HepG2 (cell line): ENCODE data around the gene TRRAP. TPM values are rescaled to one million over a fixed set of nuclear protein-coding genes. Genes with fewer than 3 reads are reported as not detected.

Source experiments
- ATAC-seq: fragments of 200-7000 bp; cut with Tn5 transposase; 3 replicates; pipeline ENCODE4 v1.9.1; 2020; ENCODE audit warnings: mild to moderate bottlenecking, moderate library complexity
- BruUV-seq: library from RNA; stranded (reverse); fragments of 400-500 nt; replicated peaks from 2 replicates; lab custom pipeline; 2021; lab: Mats Ljungman, UMichigan
- CTCF ChIA-PET: fragments of 300-600 bp; formaldehyde crosslinking; extraction: SDS; loops from one replicate; lab custom pipeline; 2021; ENCODE audit warnings: low total read pairs, inconsistent platforms, low intra/inter-chr PET ratio; lab: Yijun Ruan, JAX
- POLR2A ChIA-PET: fragments of 350-600 bp; sonication (Branson Sonifier 250); formaldehyde crosslinking; loops from one replicate; lab custom pipeline; 2020; ENCODE audit warnings: antibody characterized with exemption, inconsistent platforms; lab: Yijun Ruan, JAX
- DNase-seq: peaks from one replicate; pipeline ENCODE4 v3.0.0-alpha.2; 2015; ENCODE audit warnings: low spot score
- FAIRE-seq: peaks from 3 replicates; lab custom pipeline; 2011; peaks lifted over from hg19 to GRCh38; lab: Jason Lieb, UNC
- H2AFZ ChIP-seq: one replicate; pipeline ENCODE4 v1.6.1; 2011; ENCODE audit warnings: low read length, inconsistent platforms
- H3K27ac ChIP-seq: fragments of 300-600 bp; 3 replicates; pipeline ENCODE4 v1.8.0; 2011; ENCODE audit warnings: mixed run types, mild to moderate bottlenecking, mixed read lengths, low read length, inconsistent platforms; ENCODE audit not compliant: insufficient read depth; ENCODE audit errors: extremely low read length
- H3K27me3 ChIP-seq, 2 experiments: fragments of 200-600 bp in 1 of 2; 2 replicates in 1 of 2; 3 replicates in 1 of 2; pipeline versions ENCODE4 v1.6.0 to v1.8.0; 2011; ENCODE audit warnings: low read length in 2 of 2, mild to moderate bottlenecking in 2 of 2, moderate library complexity in 2 of 2, inconsistent platforms in 1 of 2; ENCODE audit not compliant: insufficient read depth in 2 of 2, control insufficient read depth in 1 of 2
- H3K36me3 ChIP-seq, 2 experiments: fragments of 200-600 bp in 1 of 2; replicated peaks in 1 of 2; 2 replicates in 1 of 2; 3 replicates in 1 of 2; pipeline versions ENCODE4 v1.5.1 to v1.8.0; 2011; ENCODE audit warnings: low read length in 2 of 2, inconsistent platforms in 1 of 2; ENCODE audit not compliant: insufficient read depth in 2 of 2, control insufficient read depth in 1 of 2
- H3K4me1 ChIP-seq: 2 replicates; pipeline ENCODE4 v1.5.1; 2012; ENCODE audit warnings: low read length, inconsistent platforms; ENCODE audit not compliant: insufficient read depth
- H3K4me2 ChIP-seq: 2 replicates; pipeline ENCODE4 v1.6.0; 2011; ENCODE audit warnings: low read depth, low read length, inconsistent platforms
- H3K4me3 ChIP-seq, 3 experiments: fragments of 200-600 bp in 1 of 3; sonication (generic), shearing (Covaris generic) in 1 of 3; replicated peaks in 1 of 3; 2 replicates each; pipeline ENCODE4 v1.5.1; 2011 to 2016; ENCODE audit warnings: low read length in 3 of 3, inconsistent platforms in 2 of 3, low read depth in 2 of 3, mild to moderate bottlenecking in 2 of 3, control low read depth in 1 of 3, mixed read lengths in 1 of 3; ENCODE audit not compliant: insufficient read depth in 1 of 3
- H3K79me2 ChIP-seq: one replicate; pipeline ENCODE4 v1.6.1; 2011; ENCODE audit warnings: low read length, inconsistent platforms; ENCODE audit not compliant: insufficient read depth
- H3K9ac ChIP-seq: 2 replicates; pipeline ENCODE4 v1.6.0; 2011; ENCODE audit warnings: mild to moderate bottlenecking, low read depth, low read length, inconsistent platforms; ENCODE audit not compliant: insufficient read depth
- H3K9me3 ChIP-seq: 2 replicates; pipeline ENCODE4 v1.5.1; 2012; ENCODE audit warnings: mild to moderate bottlenecking, low read length
- H4K20me1 ChIP-seq: 2 replicates; pipeline ENCODE4 v1.6.0; 2011; ENCODE audit warnings: inconsistent platforms, mild to moderate bottlenecking, low read length, moderate library complexity; ENCODE audit not compliant: insufficient read depth
- BRD4 ChIP-seq: sonication (generic); formaldehyde crosslinking; IDR thresholded peaks from 2 replicates; pipeline ENCODE4 v1.4.0; 2020; ENCODE audit warnings: missing genetic modification reagents
- ERF ChIP-seq: IDR thresholded peaks from 2 replicates; pipeline ENCODE4 v1.6.1; 2018; ENCODE audit warnings: missing biosample characterization, missing genetic modification reagents
- GATA4 ChIP-seq: sonication (generic); IDR thresholded peaks from 2 replicates; pipeline ENCODE4 v1.6.1; 2016; ENCODE audit warnings: antibody characterized with exemption, low read depth, borderline replicate concordance
- NR2F6 ChIP-seq, 2 experiments: IDR thresholded peaks; 2 replicates each; pipeline ENCODE4 v1.6.1; 2016; ENCODE audit warnings: antibody characterized with exemption in 1 of 2, mild to moderate bottlenecking in 1 of 2
- RBFOX2 ChIP-seq: fragments of 200-400 bp; formaldehyde crosslinking; IDR thresholded peaks from 2 replicates; pipeline ENCODE4 v1.6.1; 2017; ENCODE audit warnings: low read depth, mild to moderate bottlenecking, low read length
- SNRNP70 ChIP-seq: fragments of 200-400 bp; formaldehyde crosslinking; IDR thresholded peaks from 2 replicates; pipeline ENCODE4 v1.6.1; 2017; ENCODE audit warnings: mild to moderate bottlenecking, low read depth, low read length, moderate library complexity
- TGIF2 ChIP-seq: IDR thresholded peaks from 2 replicates; pipeline ENCODE4 v1.6.1; 2016; ENCODE audit warnings: control low read depth, missing compliant biosample characterization
- XBP1 ChIP-seq: sonication (generic); formaldehyde crosslinking; IDR thresholded peaks from 2 replicates; pipeline ENCODE4 v1.5.0; 2020; ENCODE audit warnings: missing genetic modification reagents
- ZBTB39 ChIP-seq: sonication (generic); formaldehyde crosslinking; IDR thresholded peaks from 2 replicates; pipeline ENCODE4 v1.5.0; 2020; ENCODE audit warnings: missing genetic modification reagents
- ZMAT5 ChIP-seq: sonication (generic); formaldehyde crosslinking; IDR thresholded peaks from 2 replicates; pipeline ENCODE4 v1.5.0; 2020; ENCODE audit warnings: mild to moderate bottlenecking, low read depth, missing genetic modification reagents, borderline replicate concordance
- ZNF225 ChIP-seq: sonication (generic); formaldehyde crosslinking; IDR thresholded peaks from 2 replicates; pipeline ENCODE4 v1.4.0; 2020; ENCODE audit warnings: mild to moderate bottlenecking, missing genetic modification reagents
- ZNF354B ChIP-seq: sonication (generic); formaldehyde crosslinking; IDR thresholded peaks from 2 replicates; pipeline ENCODE4 v1.8.0; 2022; ENCODE audit warnings: mild to moderate bottlenecking, missing genetic modification reagents
- ZNF468 ChIP-seq: sonication (generic); formaldehyde crosslinking; IDR thresholded peaks from 2 replicates; pipeline ENCODE4 v1.8.0; 2022; ENCODE audit warnings: mild to moderate bottlenecking, moderate library complexity, missing genetic modification reagents
- ZNF670 ChIP-seq: sonication (generic); formaldehyde crosslinking; IDR thresholded peaks from 2 replicates; pipeline ENCODE4 v1.8.0; 2022; ENCODE audit warnings: mild to moderate bottlenecking, missing genetic modification reagents, borderline replicate concordance
- ZNF737 ChIP-seq: sonication (generic); formaldehyde crosslinking; IDR thresholded peaks from 2 replicates; pipeline ENCODE4 v1.5.0; 2020; ENCODE audit warnings: missing genetic modification reagents, mild to moderate bottlenecking, borderline replicate concordance
- ZNF746 ChIP-seq: sonication (generic); formaldehyde crosslinking; IDR thresholded peaks from 2 replicates; pipeline ENCODE4 v1.8.0; 2022; ENCODE audit warnings: mild to moderate bottlenecking, missing genetic modification reagents
- ZNF83 ChIP-seq: sonication (generic); formaldehyde crosslinking; IDR thresholded peaks from 2 replicates; pipeline ENCODE4 v1.4.0; 2020; ENCODE audit warnings: missing genetic modification reagents, mild to moderate bottlenecking, borderline replicate concordance
- WGBS: methylation state at CpG from one replicate; pipeline ENCODE4 v1.1.6; 2017; ENCODE audit warnings: low lambda C conversion rate; 5-methylcytosine and 5-hydroxymethylcytosine counted together
- in situ Hi-C: cut with HindIII; loops from 2 replicates; pipeline ENCODE4 v1.10.0; 2017; ENCODE audit warnings: low pct_unique_long_range_greater_than_20kb; ENCODE audit not compliant: extremely low pct_ligation_motif_present
- intact Hi-C: fragments of 100-400 bp; cut with micrococcal nuclease; formaldehyde crosslinking; loops from one replicate; pipeline ENCODE4 v1.10.0; 2022; ENCODE audit not compliant: unreplicated experiment
- polyA plus RNA-seq, 8 experiments: library from polyadenylated mRNA; depleted of rRNA in 3 of 8; stranded (reverse) in 7 of 8; unstranded in 1 of 8; fragments of >200 nt; fragmentation: Illumina TruSeq in 4 of 8; extraction: Trizol in 4 of 8; gene quantifications; 2 replicates each; pipeline versions ENCODE4 v1.2.1 to v1.2.3, GENCODE V29; 2011 to 2016; ENCODE audit warnings: low read depth in 4 of 8, missing spikeins in 1 of 8, mixed read lengths in 1 of 8; ENCODE audit not compliant: insufficient read depth in 1 of 8
- total RNA-seq, 5 experiments: library from RNA; depleted of rRNA; stranded (reverse); fragments of >200 nt; fragmentation: Illumina TruSeq; extraction: Trizol; gene quantifications; 2 replicates each; pipeline ENCODE4 v1.2.3, GENCODE V29; 2016; ENCODE audit warnings: low read depth in 1 of 5

TRRAP gene
- total and polyA plus RNA-seq, 2 of the 13 experiments (the other 11 are each of a cell fraction or from before 2014, with no cell fraction given): 8.6 to 10.5 TPM

- 0 out of 2 replicates have a peak, but pooled peaks cover 2% of the 10 kb centered on the region for H4K20me1 ChIP-seq
- no peak for ATAC-seq
- H3K4me3 ChIP-seq: no peak overlapping the region
- intact Hi-C loops (no loop called here), in situ Hi-C loops (no loop called here)
- H2AFZ ChIP-seq: no peak overlapping the region
- H3K4me2 ChIP-seq: no peak overlapping the region
- ChIA-PET CTCF (no interaction called here), POLR2A (no interaction called here)
- H3K9me3 ChIP-seq: no peaks in the 10 kb centered on the region
- no peak for DNase-seq
- no peaks in the 10 kb centered on the region for H3K4me1 ChIP-seq
- TF ChIP-seq ZNF670 (CRISPR knock-in tag) (no peak), TGIF2 (CRISPR knock-in tag) (no peak), NR2F6 (IDR thresholded peaks at IDR 0.05) (no peak), NR2F6 (CRISPR knock-in tag; IDR thresholded peaks at IDR 0.05) (no peak), XBP1 (CRISPR knock-in tag) (no peak), ZNF83 (CRISPR knock-in tag) (no peak), GATA4 (no peak), ZNF468 (CRISPR knock-in tag) (no peak)
- no peaks in the 10 kb centered on the region for H3K27me3 ChIP-seq
- H3K79me2 ChIP-seq: no peaks in the 10 kb centered on the region
- no peak overlapping the region for H3K27ac ChIP-seq
- FAIRE-seq: no peak
- BruUV-seq: no TSS peak
- H3K36me3 ChIP-seq: peaks cover 34 to 76% of the 10 kb centered on the region in 2 experiments
- no peak overlapping the region for H3K9ac ChIP-seq
- 95% methylated on average over 16 of the region's 16 CpGs for WGBS
Measured at GRCh38 chr7:98995523-98996149, 117.3 kb downstream of the TRRAP start.

GRCh38 chr7:98996150-98996552, 117.8 kb downstream of the TRRAP start:
- H3K4me3 ChIP-seq: no peak overlapping the region
- H3K9me3 ChIP-seq: no peaks in the 10 kb centered on the region
- no peaks in the 10 kb centered on the region for H3K79me2 ChIP-seq
- no peak for DNase-seq
- no TSS peak for BruUV-seq
- no peak overlapping the region for H3K4me2 ChIP-seq
- in situ Hi-C loops (no loop called here), intact Hi-C loops (no loop called here)
- no peak overlapping the region for H3K27ac ChIP-seq
- H3K9ac ChIP-seq: no peak overlapping the region
- H3K4me1 ChIP-seq: no peaks in the 10 kb centered on the region
- no peak for ATAC-seq
- H3K27me3 ChIP-seq: no peaks in the 10 kb centered on the region
- no peak overlapping the region for H2AFZ ChIP-seq
- FAIRE-seq: no peak
- ChIA-PET CTCF (no interaction called here), POLR2A (no interaction called here)
- 98% methylated on average over 15 of the region's 15 CpGs for WGBS
- H3K36me3 ChIP-seq: peaks cover 33 to 76% of the 10 kb centered on the region in 2 experiments
- 0 out of 2 replicates have a peak, but pooled peaks cover 2% of the 10 kb centered on the region for H4K20me1 ChIP-seq
- no peak for TF ChIP-seq ERF (CRISPR knock-in tag)
- TF ChIP-seq ZMAT5 (CRISPR knock-in tag): no peak
- no peak for TF ChIP-seq RBFOX2
- no peak for TF ChIP-seq ZNF225 (CRISPR knock-in tag)
- TF ChIP-seq ZNF746: no peak
- TF ChIP-seq ZNF737 (CRISPR knock-in tag): no peak
- TF ChIP-seq SNRNP70: no peak
- no peak for TF ChIP-seq BRD4 (CRISPR knock-in tag)
- no peak for TF ChIP-seq ZNF354B (CRISPR knock-in tag)
- no peak for TF ChIP-seq ZBTB39 (CRISPR knock-in tag)
